Activated naive CD4-positive, alpha-beta T cell treated with anti-CD3 and anti-CD28 coated beads, Interleukin-2, amount 10 ng/mL, durations not matched to agents 7 days and 5 days (primary cell): Measurements from ENCODE around the gene THOC1.

Source experiments
- CTCF ChIA-PET: fragments of 350-600 bp; sonication (Branson Sonifier 250); formaldehyde crosslinking; loops from one replicate; lab custom pipeline; 2021; ENCODE audit warnings: antibody characterized with exemption; lab: Charles Lee
- DNase-seq: peaks from one replicate; pipeline ENCODE4 v3.0.0-alpha.2; 2020
- H3K27ac Mint-ChIP-seq: one replicate; pipeline ENCODE4 v1.8.0; 2021; ENCODE audit warnings: mild to moderate bottlenecking, moderate library complexity, mixed read lengths
- H3K27me3 Mint-ChIP-seq: one replicate; pipeline ENCODE4 v1.8.0; 2021; ENCODE audit warnings: mild to moderate bottlenecking, mixed read lengths
- H3K36me3 Mint-ChIP-seq: one replicate; pipeline ENCODE4 v1.8.0; 2021; ENCODE audit warnings: mixed read lengths
- H3K4me1 Mint-ChIP-seq: one replicate; pipeline ENCODE4 v1.8.0; 2021; ENCODE audit warnings: mixed read lengths
- H3K4me3 Mint-ChIP-seq: one replicate; pipeline ENCODE4 v1.8.0; 2021; ENCODE audit warnings: mild to moderate bottlenecking, moderate library complexity, mixed read lengths
- H3K9me3 Mint-ChIP-seq: one replicate; pipeline ENCODE4 v1.8.0; 2021; ENCODE audit warnings: mixed read lengths

The THOC1 gene

GRCh38 chr18:255171-255570 lies 12.7 kb downstream of the THOC1 start:
- DNase-seq: no peak
- Mint-ChIP-seq H3K27ac (no peak overlapping the region), H3K4me1 (no peaks in the 10 kb centered on the region), H3K9me3 (no peaks in the 10 kb centered on the region), H3K4me3 (no peak overlapping the region), H3K27me3 (no peaks in the 10 kb centered on the region), H3K36me3 (peaks cover 50% of the 10 kb centered on the region)
- CTCF ChIA-PET: interaction anchor here (1.2 to 1.5 kb wide), 3 partner anchors 8 to 13 kb away, joined by 3 to 4 read pairs (median 3); partner anchors contain the start of gene THOC1

- Mint-ChIP-seq H3K4me3 (no peak overlapping the region), H3K27me3 (no peaks in the 10 kb centered on the region), H3K9me3 (no peaks in the 10 kb centered on the region), H3K27ac (no peak overlapping the region), H3K4me1 (no peaks in the 10 kb centered on the region), H3K36me3 (peaks cover 48% of the 10 kb centered on the region)
- CTCF ChIA-PET: no interaction called here
- no peak for DNase-seq
Measured at GRCh38 chr18:253121-253520, 14.7 kb downstream of the THOC1 start.

GRCh38 chr18:251572-251971 lies 16.3 kb downstream of the THOC1 start:
- Mint-ChIP-seq H3K4me3 (no peak overlapping the region), H3K4me1 (no peaks in the 10 kb centered on the region), H3K36me3 (peaks cover 41% of the 10 kb centered on the region), H3K27me3 (no peaks in the 10 kb centered on the region), H3K9me3 (no peaks in the 10 kb centered on the region), H3K27ac (no peak overlapping the region)
- no peak for DNase-seq
- CTCF ChIA-PET: no interaction called here

- H3K27ac Mint-ChIP-seq: no peak overlapping the region
- no peaks in the 10 kb centered on the region for H3K27me3 Mint-ChIP-seq
- DNase-seq: no peak
- H3K9me3 Mint-ChIP-seq: no peaks in the 10 kb centered on the region
- no peaks in the 10 kb centered on the region for H3K4me1 Mint-ChIP-seq
- no peak overlapping the region for H3K4me3 Mint-ChIP-seq
- CTCF ChIA-PET: no interaction called here
- peaks cover 38% of the 10 kb centered on the region for H3K36me3 Mint-ChIP-seq
Measured at GRCh38 chr18:250685-251084, 17.2 kb downstream of the THOC1 start.

- H3K9me3 Mint-ChIP-seq: no peaks in the 10 kb centered on the region
- H3K27me3 Mint-ChIP-seq: no peaks in the 10 kb centered on the region
- H3K27ac Mint-ChIP-seq: no peak overlapping the region
- no peak for DNase-seq
- no peak overlapping the region for H3K4me3 Mint-ChIP-seq
- no peaks in the 10 kb centered on the region for H3K4me1 Mint-ChIP-seq
- H3K36me3 Mint-ChIP-seq: peaks cover 41% of the 10 kb centered on the region
- CTCF ChIA-PET: no interaction called here
Measured at GRCh38 chr18:248053-248452, 19.8 kb downstream of the THOC1 start.

GRCh38 chr18:245282-245847 lies 22.5 kb downstream of the THOC1 start:
- H3K36me3 Mint-ChIP-seq: peaks cover 29% of the 10 kb centered on the region
- H3K27me3 Mint-ChIP-seq: no peaks in the 10 kb centered on the region
- H3K9me3 Mint-ChIP-seq: no peaks in the 10 kb centered on the region
- DNase-seq: no peak
- no peak overlapping the region for H3K27ac Mint-ChIP-seq
- CTCF ChIA-PET: no interaction called here
- H3K4me3 Mint-ChIP-seq: no peak overlapping the region
- no peaks in the 10 kb centered on the region for H3K4me1 Mint-ChIP-seq

- Mint-ChIP-seq H3K27me3 (no peaks in the 10 kb centered on the region), H3K4me1 (no peaks in the 10 kb centered on the region), H3K9me3 (no peaks in the 10 kb centered on the region), H3K36me3 (peaks cover 23% of the 10 kb centered on the region), H3K27ac (no peak overlapping the region), H3K4me3 (no peak overlapping the region)
- CTCF ChIA-PET: no interaction called here
- no peak for DNase-seq
Measured at GRCh38 chr18:240175-240574, 27.7 kb downstream of the THOC1 start.

GRCh38 chr18:231563-231962 lies 36.3 kb downstream of the THOC1 start:
- H3K27ac Mint-ChIP-seq: no peak overlapping the region
- H3K27me3 Mint-ChIP-seq: no peaks in the 10 kb centered on the region
- H3K4me1 Mint-ChIP-seq: no peaks in the 10 kb centered on the region
- no peak for DNase-seq
- CTCF ChIA-PET: no interaction called here
- no peak overlapping the region for H3K4me3 Mint-ChIP-seq
- peaks cover 19% of the 10 kb centered on the region for H3K36me3 Mint-ChIP-seq
- no peaks in the 10 kb centered on the region for H3K9me3 Mint-ChIP-seq

- no peaks in the 10 kb centered on the region for H3K27me3 Mint-ChIP-seq
- H3K4me1 Mint-ChIP-seq: no peaks in the 10 kb centered on the region
- CTCF ChIA-PET: no interaction called here
- no peak overlapping the region for H3K4me3 Mint-ChIP-seq
- peaks cover 28% of the 10 kb centered on the region for H3K36me3 Mint-ChIP-seq
- H3K9me3 Mint-ChIP-seq: no peaks in the 10 kb centered on the region
- no peak overlapping the region for H3K27ac Mint-ChIP-seq
- DNase-seq: no peak
Measured at GRCh38 chr18:228586-228985, 39.3 kb downstream of the THOC1 start.

GRCh38 chr18:227902-228301 lies 39.9 kb downstream of the THOC1 start:
- Mint-ChIP-seq H3K36me3 (peaks cover 31% of the 10 kb centered on the region), H3K9me3 (no peaks in the 10 kb centered on the region), H3K4me1 (no peaks in the 10 kb centered on the region), H3K27me3 (no peaks in the 10 kb centered on the region), H3K4me3 (no peak overlapping the region), H3K27ac (no peak overlapping the region)
- CTCF ChIA-PET: no interaction called here
- DNase-seq: no peak

- no peaks in the 10 kb centered on the region for H3K4me1 Mint-ChIP-seq
- H3K27me3 Mint-ChIP-seq: no peaks in the 10 kb centered on the region
- H3K4me3 Mint-ChIP-seq: no peak overlapping the region
- CTCF ChIA-PET: no interaction called here
- DNase-seq: no peak
- no peak overlapping the region for H3K27ac Mint-ChIP-seq
- no peaks in the 10 kb centered on the region for H3K9me3 Mint-ChIP-seq
- peaks cover 35% of the 10 kb centered on the region for H3K36me3 Mint-ChIP-seq
Measured at GRCh38 chr18:227374-227773, 40.5 kb downstream of the THOC1 start.

GRCh38 chr18:225745-226144 lies 42.1 kb downstream of the THOC1 start:
- no peaks in the 10 kb centered on the region for H3K9me3 Mint-ChIP-seq
- CTCF ChIA-PET: no interaction called here
- peaks cover 34% of the 10 kb centered on the region for H3K36me3 Mint-ChIP-seq
- H3K4me3 Mint-ChIP-seq: no peak overlapping the region
- no peak overlapping the region for H3K27ac Mint-ChIP-seq
- no peak for DNase-seq
- H3K4me1 Mint-ChIP-seq: no peaks in the 10 kb centered on the region
- no peaks in the 10 kb centered on the region for H3K27me3 Mint-ChIP-seq

- Mint-ChIP-seq H3K27ac (no peak overlapping the region), H3K4me1 (no peaks in the 10 kb centered on the region), H3K36me3 (peaks cover 43% of the 10 kb centered on the region), H3K4me3 (no peak overlapping the region), H3K9me3 (no peaks in the 10 kb centered on the region), H3K27me3 (no peaks in the 10 kb centered on the region)
- CTCF ChIA-PET: no interaction called here
- DNase-seq: no peak
Measured at GRCh38 chr18:220708-221107, 47.1 kb downstream of the THOC1 start.

- no peaks in the 10 kb centered on the region for H3K4me1 Mint-ChIP-seq
- peaks cover 46% of the 10 kb centered on the region for H3K36me3 Mint-ChIP-seq
- H3K27ac Mint-ChIP-seq: no peak overlapping the region
- H3K4me3 Mint-ChIP-seq: no peak overlapping the region
- CTCF ChIA-PET: no interaction called here
- no peaks in the 10 kb centered on the region for H3K9me3 Mint-ChIP-seq
- H3K27me3 Mint-ChIP-seq: no peaks in the 10 kb centered on the region
- no peak for DNase-seq
Measured at GRCh38 chr18:217532-218336, 50.1 kb downstream of the THOC1 start.

GRCh38 chr18:215448-216010 lies 52.3 kb downstream of the THOC1 start:
- peaks cover 56% of the 10 kb centered on the region for H3K36me3 Mint-ChIP-seq
- H3K4me1 Mint-ChIP-seq: no peaks in the 10 kb centered on the region
- H3K9me3 Mint-ChIP-seq: no peaks in the 10 kb centered on the region
- CTCF ChIA-PET: interaction anchor here (1.2 kb wide), 1 partner anchor 22 kb away, joined by 3 read pairs; no protein-coding TSS in a partner anchor
- H3K27me3 Mint-ChIP-seq: no peaks in the 10 kb centered on the region
- no peak overlapping the region for H3K4me3 Mint-ChIP-seq
- no peak for DNase-seq
- no peak overlapping the region for H3K27ac Mint-ChIP-seq
